GM19372 (cell line): ENCODE data around the gene FBXW7.

Experiments
- ATAC-seq: cut with Tn5 transposase; IDR thresholded peaks from one replicate; pipeline ENCODE4 v1.9.1; 2021; ENCODE audit warnings: mild to moderate bottlenecking, low read depth, moderate library complexity; ENCODE audit not compliant: unreplicated experiment

Gene FBXW7

GRCh38 chr4:152478461-152479237 is 57.2 kb downstream of the FBXW7 start:
- ATAC-seq: no peak

- no peak for ATAC-seq
These were observed 59.1 kb downstream of the FBXW7 start for GRCh38 chr4:152476796-152477195.

GRCh38 chr4:152471251-152471792 is 64.6 kb downstream of the FBXW7 start:
- ATAC-seq: no peak

- no peak for ATAC-seq
These were observed 67.5 kb downstream of the FBXW7 start for GRCh38 chr4:152468408-152468807.

- ATAC-seq: no peak
These were observed 68.8 kb downstream of the FBXW7 start for GRCh38 chr4:152467101-152467500.

DNA sequence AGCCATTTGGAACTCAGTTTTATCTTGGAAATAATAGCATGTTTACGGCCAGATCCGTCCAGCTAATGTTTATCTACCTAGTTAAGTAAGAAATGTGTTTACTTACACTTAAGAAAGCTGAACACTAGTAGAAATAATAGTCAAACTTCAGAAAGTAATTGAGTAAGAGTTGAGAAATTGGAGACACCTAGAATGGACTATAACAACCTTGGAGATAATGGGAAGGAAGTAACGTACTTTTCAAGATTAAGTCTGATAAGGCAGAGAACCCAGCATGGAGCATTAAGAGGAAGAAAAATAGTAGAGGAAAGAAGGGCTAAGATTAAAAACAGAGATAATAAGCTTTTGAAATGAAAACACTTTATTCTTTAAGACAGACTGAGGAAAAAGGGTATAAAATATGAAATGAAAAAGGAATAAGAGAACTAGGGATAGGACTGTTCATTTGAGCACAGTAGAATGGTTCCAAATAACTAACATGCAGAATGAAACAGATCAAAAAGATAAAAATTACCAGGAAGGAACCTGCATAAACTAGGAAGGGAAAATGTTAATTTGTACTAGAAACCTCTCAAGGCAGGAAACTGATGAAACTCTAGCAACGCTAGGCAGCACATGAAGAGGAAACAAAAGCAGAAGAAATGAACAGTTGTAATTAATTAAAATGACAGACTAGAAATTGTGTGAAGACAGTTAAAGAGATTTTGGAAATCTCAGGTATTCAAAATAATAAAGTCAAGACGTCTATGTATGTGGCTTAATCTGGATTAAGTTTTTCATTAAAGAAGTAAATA is 71.7 kb downstream of the FBXW7 start:
- ATAC-seq: no peak

DNA sequence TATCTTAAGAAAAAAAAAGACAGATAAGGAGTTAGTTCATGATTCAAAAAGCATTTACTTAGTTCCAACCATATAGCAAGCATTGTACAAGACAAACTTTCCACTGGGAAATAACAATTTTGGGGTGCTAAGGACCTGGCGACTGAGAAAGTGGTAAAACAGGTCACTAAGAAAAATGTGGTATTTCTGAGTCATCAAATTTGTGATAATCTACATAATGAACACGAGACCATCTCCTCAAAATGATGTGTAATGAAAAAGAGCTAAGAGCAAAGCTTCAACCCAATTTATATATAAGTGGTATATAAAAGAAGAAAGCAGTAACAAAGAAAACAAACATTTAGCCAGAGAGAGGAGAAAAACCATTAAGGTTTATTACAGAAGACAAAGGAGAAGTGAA is 72.3 kb downstream of the FBXW7 start:
- ATAC-seq: no peak

DNA sequence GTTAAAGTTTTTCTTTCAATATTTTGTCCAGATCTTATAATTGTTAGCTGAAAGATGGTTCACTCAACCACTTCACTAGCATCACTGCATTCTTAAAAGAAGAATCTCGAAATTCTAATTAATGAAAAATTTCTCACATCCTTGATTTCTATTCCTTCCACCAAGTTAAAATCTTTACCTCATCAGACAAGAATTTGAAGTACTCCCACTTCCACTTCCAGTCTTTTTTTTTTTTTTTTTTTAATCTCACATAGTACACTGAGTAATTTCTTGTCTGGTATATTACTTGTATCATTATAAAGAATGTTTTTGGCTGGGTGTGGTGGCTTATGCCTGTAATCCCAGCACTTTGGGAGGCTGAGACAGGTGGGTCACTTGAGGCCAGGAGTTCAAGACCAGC is 73.2 kb downstream of the FBXW7 start:
- ATAC-seq: no peak

GRCh38 chr4:152462047-152462446 is 73.8 kb downstream of the FBXW7 start:
- ATAC-seq: no peak

- ATAC-seq: no peak
These were observed 75.4 kb downstream of the FBXW7 start for GRCh38 chr4:152460488-152460887.

DNA sequence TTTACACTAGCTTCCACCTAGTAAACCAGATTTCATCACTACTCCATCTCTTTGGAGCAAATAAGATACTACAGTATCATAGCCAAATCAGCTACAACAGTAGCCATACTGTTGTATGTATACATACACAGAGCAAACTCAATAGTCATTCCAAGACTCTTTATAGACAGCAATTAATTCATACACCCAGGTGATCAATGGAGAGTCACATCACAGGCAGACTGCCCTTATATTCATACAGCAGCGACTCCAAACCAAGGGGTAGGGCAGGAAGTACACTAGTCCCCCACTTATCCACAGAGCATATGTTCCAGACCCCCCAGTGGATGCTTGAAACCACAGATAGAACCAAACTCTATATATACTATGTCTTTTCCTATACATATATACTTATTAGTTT is 76.6 kb downstream of the FBXW7 start:
- peak; percentile 15 for ATAC-seq

GRCh38 chr4:152458801-152459302 is 77.0 kb downstream of the FBXW7 start:
- peak; percentile 47 for ATAC-seq

DNA sequence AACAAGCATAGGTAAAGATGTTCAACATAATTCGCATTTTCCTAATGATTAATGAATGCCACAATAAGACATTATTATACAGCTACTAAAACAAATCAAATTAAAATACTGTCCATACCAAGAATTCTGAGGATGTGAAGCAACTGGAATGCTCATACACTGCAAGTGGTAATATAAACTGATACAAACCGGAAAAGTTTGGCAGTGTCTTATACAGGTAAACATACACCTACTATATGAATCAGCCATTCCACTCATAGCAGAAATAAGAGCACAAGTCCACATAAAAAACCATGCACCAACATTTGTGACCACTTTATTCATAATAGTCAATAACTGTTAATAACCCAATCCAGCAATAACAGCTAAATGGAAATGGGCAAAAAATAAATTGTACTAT is 79.3 kb downstream of the FBXW7 start:
- no peak for ATAC-seq

GRCh38 chr4:152455311-152455710 is 80.6 kb downstream of the FBXW7 start:
- ATAC-seq: no peak

DNA sequence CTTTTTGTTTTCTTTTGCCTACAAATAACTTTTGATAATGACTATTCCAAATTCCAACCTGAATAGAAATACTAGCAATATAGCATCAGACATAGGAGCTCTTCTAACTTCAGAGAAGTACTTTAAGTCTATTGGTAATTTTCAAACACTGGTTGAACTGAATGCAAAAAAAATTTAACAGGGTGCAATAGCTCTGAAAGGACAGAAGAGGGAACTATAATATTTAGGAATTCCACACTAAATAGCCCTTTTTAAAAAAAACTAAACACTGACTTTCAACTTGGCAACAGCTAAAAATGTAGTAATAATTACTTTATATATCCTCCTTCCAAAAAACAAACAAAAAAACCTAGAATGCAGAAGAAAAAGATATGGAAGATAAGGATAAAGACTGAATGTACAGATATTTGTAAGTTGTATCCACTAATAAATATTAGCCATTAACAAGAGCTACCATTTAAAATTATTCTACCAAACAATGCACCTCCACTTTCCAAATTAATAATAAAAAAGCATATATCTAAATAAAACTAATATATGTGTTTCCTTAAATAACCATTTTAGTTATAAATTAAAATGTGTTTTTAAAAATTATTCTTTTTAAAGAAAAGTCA is 81.4 kb downstream of the FBXW7 start:
- ATAC-seq: no peak

- no peak for ATAC-seq
These were observed 84.4 kb downstream of the FBXW7 start for GRCh38 chr4:152451496-152451895.

DNA sequence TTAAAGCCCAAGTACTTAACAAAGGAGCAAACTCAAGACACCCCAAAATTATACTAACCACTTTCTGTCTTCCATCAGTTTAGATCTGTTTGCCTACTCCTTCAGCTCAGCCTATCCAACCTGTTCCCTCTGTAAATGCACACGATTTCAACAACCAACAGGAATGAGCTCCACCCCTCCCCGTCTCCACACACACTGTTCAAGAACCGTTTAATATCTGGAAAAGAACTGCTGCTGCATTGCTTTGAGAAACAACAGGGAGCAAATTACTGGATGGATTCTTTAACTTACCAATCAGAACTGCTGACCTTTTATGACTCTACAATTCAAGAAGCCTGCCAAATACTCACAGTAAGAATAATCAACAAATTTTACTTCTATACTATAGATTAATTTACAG is 87.0 kb downstream of the FBXW7 start:
- ATAC-seq: no peak

DNA sequence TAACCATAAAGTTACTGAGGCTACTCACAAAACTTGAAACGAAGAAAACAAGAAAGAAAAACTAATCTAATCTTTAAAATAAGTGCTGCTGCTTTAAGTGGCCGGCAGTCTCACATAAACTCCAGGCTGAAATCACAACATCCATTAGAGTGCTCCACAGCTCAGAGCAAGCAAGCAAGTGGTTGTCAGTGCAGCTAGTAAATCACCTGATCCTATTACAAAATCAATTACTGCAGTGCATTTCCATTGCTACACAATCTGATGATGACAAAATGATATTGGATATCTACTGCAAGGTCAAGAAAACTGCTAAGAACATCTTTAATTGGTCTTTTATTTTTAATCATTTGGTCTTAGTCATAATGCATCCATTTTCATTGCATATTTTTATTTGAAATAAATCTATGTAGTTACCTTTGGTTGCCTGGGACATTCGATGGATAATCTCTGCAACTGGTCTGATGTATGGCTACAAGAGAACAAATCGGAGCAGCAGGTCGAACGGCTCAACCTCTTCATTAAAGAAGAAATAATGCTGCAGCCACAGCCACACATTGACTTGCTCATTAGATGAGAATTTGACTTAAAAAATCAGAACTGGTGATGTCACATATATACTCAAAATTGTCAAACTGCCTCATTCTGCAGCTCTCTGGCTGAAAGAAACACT is 87.7 kb downstream of the FBXW7 start:
- ATAC-seq: no peak

- no peak for ATAC-seq
These were observed 92.0 kb downstream of the FBXW7 start for GRCh38 chr4:152443859-152444258.

DNA sequence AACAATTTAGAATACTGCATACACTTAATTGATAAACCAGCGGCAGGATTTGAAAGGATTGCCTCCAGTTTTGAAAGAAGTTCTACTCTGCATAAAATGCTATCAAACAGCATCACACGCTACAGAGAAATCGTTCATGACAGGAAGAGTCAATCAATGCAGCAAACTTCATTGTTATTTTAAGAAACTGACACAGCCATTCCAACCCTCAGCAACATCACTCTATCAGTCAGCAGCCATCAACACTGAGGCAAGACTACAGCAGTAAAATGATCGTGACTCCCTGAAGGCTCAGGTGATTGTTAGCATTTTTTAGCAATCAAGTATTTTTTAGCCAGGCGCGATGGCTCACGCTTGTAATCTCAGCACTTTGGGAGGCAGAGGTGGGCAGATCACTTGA is 98.3 kb downstream of the FBXW7 start:
- no peak for ATAC-seq
